A549 treated with DMSO at 1 μM for 4 hours (cell line): ENCODE results near the gene MILR1. TPM values are rescaled to one million over a fixed set of nuclear protein-coding genes. Genes with fewer than 3 reads are reported as not detected.

Source experiments
- total RNA-seq: library from RNA; stranded (reverse); fragments of 200-300 nt; extraction: Qiagen RNA extraction; gene quantifications from 5 replicates; pipeline ENCODE4 v1.2.3, GENCODE V29; 2022; ENCODE audit warnings: low read depth

The MILR1 gene, protein sequence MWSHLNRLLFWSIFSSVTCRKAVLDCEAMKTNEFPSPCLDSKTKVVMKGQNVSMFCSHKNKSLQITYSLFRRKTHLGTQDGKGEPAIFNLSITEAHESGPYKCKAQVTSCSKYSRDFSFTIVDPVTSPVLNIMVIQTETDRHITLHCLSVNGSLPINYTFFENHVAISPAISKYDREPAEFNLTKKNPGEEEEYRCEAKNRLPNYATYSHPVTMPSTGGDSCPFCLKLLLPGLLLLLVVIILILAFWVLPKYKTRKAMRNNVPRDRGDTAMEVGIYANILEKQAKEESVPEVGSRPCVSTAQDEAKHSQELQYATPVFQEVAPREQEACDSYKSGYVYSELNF
- total RNA-seq = 1.7 to 2.8 TPM (median 1.9 TPM) in 5 replicates

GRCh38 chr17:64448665-64449512 is at the start of gene MILR1:
MILR1 (plus strand) TSS chr17:64449115; CDS start chr17:64449169, 54 bp downstream.

DNA sequence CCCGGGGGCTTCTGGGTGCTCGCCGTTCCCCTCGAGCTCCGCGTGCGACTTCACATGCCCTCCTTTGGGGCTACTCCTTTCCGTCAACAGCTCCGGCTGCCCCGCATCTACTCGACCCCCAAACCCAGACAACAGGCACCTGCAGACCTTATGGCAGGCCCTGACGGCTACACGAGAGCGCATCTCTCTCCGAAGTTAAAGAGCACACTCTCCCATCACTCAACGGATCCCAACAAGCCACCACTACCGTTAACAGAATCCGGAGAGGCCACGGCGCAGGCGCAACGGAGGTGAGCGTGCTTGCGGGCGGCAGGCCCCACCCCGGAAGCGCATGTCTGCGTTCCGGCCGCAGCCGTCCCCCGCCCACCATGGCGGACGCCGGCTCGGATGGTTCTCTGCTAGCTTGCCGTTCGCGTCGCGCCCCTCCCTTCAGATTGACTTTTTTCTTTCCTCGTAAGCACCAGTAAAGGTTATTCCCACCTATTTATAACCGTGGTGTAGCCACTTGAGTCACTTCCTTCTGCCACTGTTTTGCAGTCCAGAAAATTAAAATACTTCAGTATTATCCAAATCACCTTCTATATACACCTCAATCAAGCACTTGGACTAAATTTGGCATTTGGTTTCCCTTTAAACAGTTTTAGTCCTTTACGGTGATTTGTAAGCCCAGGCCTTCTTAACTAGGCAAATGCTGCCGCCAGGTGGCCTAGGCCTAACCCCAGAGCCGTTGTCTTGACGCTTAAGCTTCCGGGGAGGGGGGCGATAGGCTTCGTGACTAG is 48.1 kb downstream of the MILR1 start, which contains the start of gene POLG2:
Gene POLG2, minus strand, starts transcription at position 269 of the 779 bp plus-strand sequence. Its CDS starts 86 bp downstream, at position 183.

GRCh38 chr17:64506201-64506575 is 57.3 kb downstream of the MILR1 start, which contains the start of gene DDX5:
DDX5 (minus strand) TSS chr17:64506289; CDS start chr17:64506119, 170 bp downstream.

GRCh38 chr17:64506576-64507412 is 57.9 kb downstream of the MILR1 start, which contains the start of gene CEP95:
CEP95 (plus strand) TSS chr17:64506977; CDS start chr17:64507098, 121 bp downstream.

Other genes with a start within 250 kb of the MILR1 start
- gene TEX2, start 185.9 kb upstream of the MILR1 start, total RNA-seq = 10.1 to 12.7 TPM (median 12.5 TPM) in 5 replicates
- 0.03 to 0.08 TPM (median 0.07 TPM) in 5 replicates for gene PECAM1, start 58.3 kb upstream of the MILR1 start, total RNA-seq
- gene POLG2, start 47.9 kb downstream of the MILR1 start, total RNA-seq = 16.1 to 22.0 TPM (median 18.6 TPM) in 5 replicates
- gene DDX5, start 57.2 kb downstream of the MILR1 start, total RNA-seq = 608 to 1,166 TPM (median 645 TPM) in 5 replicates
- 29.1 to 34.1 TPM (median 30.8 TPM) in 5 replicates for gene CEP95, start 57.9 kb downstream of the MILR1 start, total RNA-seq
- 29.8 to 36.8 TPM (median 35.9 TPM) in 5 replicates for gene SMURF2, start 213.2 kb downstream of the MILR1 start, total RNA-seq